LNCaP clone FGC (cell line): ENCODE results near the gene KRTAP4-12.
"Not testable (repeated sequence)": the region's sequence is repeated elsewhere in the genome, so short reads cannot be mapped to it uniquely, and the experiment has no call there.

ENCODE experiments used
- DNase-seq: peaks from one replicate; pipeline ENCODE4 v3.0.0-alpha.2; 2011; ENCODE audit warnings: low read depth
- H3K4me3 ChIP-seq: 2 replicates; pipeline ENCODE4 v1.5.1; 2011; ENCODE audit warnings: mild to moderate bottlenecking, low read depth, low read length, control low read depth
- CTCF ChIP-seq: IDR thresholded peaks from 2 replicates; pipeline ENCODE4 v1.5.1; 2012; ENCODE audit warnings: mild to moderate bottlenecking; ENCODE audit not compliant: control insufficient read depth, insufficient read depth; ENCODE audit errors: extremely low read depth

Gene KRTAP4-12

GRCh38 chr17:41107941-41108450 lies 16.0 kb downstream of the KRTAP4-12 start:
- no peak for TF ChIP-seq CTCF
- DNase-seq: no peak
- H3K4me3 ChIP-seq: no peak overlapping the region

DNA sequence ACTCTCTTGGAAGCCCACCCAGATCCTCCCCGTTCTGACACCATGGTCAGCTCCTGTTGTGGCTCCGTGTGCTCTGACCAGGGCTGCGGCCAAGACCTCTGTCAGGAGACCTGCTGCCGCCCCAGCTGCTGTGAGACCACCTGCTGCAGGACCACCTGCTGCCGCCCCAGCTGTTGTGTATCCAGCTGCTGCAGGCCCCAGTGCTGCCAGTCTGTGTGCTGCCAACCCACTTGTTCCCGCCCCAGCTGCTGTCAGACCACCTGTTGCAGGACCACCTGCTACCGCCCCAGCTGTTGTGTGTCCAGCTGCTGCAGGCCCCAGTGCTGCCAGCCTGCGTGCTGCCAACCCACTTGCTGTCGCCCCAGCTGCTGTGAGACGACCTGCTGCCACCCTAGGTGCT lies 18.6 kb downstream of the KRTAP4-12 start, which contains the start of gene KRTAP4-9:
TSS of gene KRTAP4-9 (plus strand) at position 43 of the 400 bp plus-strand sequence. CDS start at position 43, 0 bp downstream.
- DNase-seq, H3K4me3 ChIP-seq: not testable (repeated sequence)

DNA sequence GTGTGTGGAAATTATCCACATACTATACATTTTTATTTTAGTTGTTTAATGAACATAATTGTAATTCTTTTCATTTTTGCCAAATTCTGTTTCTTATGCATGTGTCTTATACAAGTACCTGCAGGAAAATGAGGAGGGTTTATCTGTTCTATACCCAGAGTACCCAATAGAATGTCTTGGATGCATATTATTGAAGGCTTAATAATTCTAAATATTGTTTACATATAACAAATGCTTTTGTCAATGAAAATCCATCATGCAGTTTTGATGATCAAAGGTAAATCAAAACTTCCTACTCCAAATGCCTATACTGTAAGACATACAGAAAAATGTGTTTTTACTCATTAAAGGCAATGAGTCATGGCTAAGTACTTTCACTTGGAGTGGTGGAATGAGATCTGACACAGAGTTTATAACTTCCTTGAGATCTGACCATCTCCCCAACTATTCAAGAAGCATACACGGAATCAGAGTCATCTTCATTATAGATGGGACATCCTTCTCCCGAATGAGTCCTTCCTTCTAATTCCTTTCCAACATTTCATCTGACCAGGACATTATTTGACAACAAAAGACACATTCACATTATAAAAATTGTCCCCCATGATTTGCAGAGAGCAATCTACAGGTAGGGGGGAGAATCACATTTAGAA lies 19.5 kb downstream of the KRTAP4-12 start:
- not testable (repeated sequence) for DNase-seq, H3K4me3 ChIP-seq

DNA sequence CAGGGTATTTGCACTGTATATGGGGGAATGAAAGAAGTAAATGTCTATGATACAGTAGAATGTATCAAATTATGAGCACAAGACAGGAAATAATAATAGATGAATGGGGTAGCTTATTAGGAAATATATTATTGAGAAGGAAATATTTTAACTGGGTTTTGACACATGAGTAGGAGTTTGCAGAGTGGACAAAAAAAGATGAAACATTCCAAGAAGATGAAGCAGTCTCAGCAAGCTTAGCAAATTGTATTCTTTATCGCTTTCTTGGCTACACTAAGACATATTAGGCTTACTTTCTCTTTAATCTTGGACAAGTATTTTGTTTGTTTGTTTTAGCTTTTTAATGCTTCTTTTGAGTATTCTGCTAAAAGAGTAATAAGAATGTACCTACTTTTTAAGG lies 20.1 kb downstream of the KRTAP4-12 start:
- DNase-seq: no peak
- H3K4me3 ChIP-seq: no peak overlapping the region
- no peak for TF ChIP-seq CTCF

GRCh38 chr17:41101586-41102259 lies 22.3 kb downstream of the KRTAP4-12 start, which contains the start of gene KRTAP4-16:
KRTAP4-16 (minus strand) TSS chr17:41102209; CDS start chr17:41102209, 0 bp downstream.
- TF ChIP-seq CTCF: no peak
- no peak for DNase-seq
- no peak within 1 kb of the TSS for H3K4me3 ChIP-seq

GRCh38 chr17:41099682-41100480 lies 24.1 kb downstream of the KRTAP4-12 start:
- DNase-seq, H3K4me3 ChIP-seq: not testable (repeated sequence)

- TF ChIP-seq CTCF: no peak
- no peak overlapping the region for H3K4me3 ChIP-seq
- DNase-seq: no peak
These were observed 25.5 kb downstream of the KRTAP4-12 start for GRCh38 chr17:41098481-41098880.

DNA sequence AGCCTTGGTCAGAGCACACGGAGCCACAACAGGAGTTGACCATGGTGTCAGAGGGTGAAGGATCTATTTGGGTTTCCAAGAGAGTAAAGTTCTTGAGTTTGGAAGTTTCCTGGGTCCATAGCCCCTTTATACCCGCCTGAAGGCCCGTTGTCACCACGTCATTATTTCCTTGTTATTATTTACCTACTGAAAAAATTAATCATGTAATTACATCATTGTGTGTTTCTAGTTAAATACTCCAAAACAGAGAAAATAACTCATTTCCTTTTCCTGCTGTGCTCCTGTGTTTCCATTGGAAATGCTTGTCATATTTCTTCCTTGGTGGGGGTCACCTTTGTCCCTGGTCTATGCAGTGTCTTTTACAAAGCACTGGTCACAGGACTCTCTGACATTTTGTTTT lies 25.9 kb downstream of the KRTAP4-12 start, which contains the start of gene KRTAP4-8:
TSS of gene KRTAP4-8 (minus strand) at position 101 of the 400 bp plus-strand sequence. CDS start at position 43, 58 bp downstream.
- H3K4me3 ChIP-seq: no peak within 1 kb of the TSS
- no peak for TF ChIP-seq CTCF
- DNase-seq: no peak
